Prostate gland (tissue), 2 donors: Measurements from ENCODE around the gene MAP7D2.

Experiments
- CTCF ChIP-seq, 4 experiments: fragments of 200-600 bp in 2 of 4; fragments of 450-650 bp in 2 of 4; sonication (generic) in 2 of 4; IDR thresholded peaks; 1 replicate in 3 of 4; 2 replicates in 1 of 4; pipeline ENCODE4 v1.5.1; 2016 to 2019; ENCODE audit warnings: antibody characterized with exemption in 4 of 4, mild to moderate bottlenecking in 2 of 4, moderate library complexity in 2 of 4
- POLR2A ChIP-seq: fragments of 450-650 bp; IDR thresholded peaks from one replicate; pipeline ENCODE4 v1.6.1; 2016; ENCODE audit warnings: antibody characterized with exemption, mild to moderate bottlenecking

GRCh38 chrX:20132666-20133065 lies 16.0 kb upstream of the MAP7D2 start:
- TF ChIP-seq CTCF (IDR thresholded peaks at IDR 0.05) (no peak), POLR2A (no peak)
